ENCODE data around the gene TOM1. TPM values are rescaled to one million over a fixed set of nuclear protein-coding genes. Genes with fewer than 3 reads are reported as not detected.

The TOM1 gene
- total and polyA plus RNA-seq, 2 donors (not counting 1 experiment from before 2014, with no cell fraction given), result 25.3 to 53.2 TPM

DNA sequence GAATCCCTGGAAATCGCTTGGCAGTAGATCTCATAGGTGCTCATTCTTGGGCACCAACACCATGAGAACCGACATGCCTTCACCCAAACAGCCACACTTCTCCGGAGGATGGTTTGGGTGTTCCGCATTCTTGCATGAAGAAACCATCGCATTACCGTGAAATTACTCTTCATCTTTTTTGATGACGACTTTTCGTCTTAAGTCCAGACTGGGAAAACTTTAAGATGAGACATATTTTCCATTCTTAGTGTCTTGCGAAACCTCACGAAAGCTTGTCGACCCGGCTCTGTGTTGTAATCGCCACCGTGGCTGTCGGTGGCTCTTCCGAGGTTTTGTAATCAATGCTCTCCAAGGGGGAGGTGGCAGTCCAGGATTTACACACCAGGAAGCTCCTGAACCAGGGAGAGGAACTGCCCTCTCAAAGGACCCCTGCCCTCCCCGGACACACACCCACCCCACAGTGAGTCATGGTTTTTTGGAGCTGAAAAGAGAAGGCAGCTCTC lies 1.7 kb downstream of the TOM1 start:
- H3K4me2 ChIP-seq (replicated peaks; ENCODE audit: low read depth, low read length, poor library complexity, severe bottlenecking), result no peak overlapping the region
- Mint-ChIP-seq H3K4me1 (peaks cover 35% of the 10 kb centered on the region), H3K27ac (peak overlapping the region; percentile 10), H3K4me3 (peak overlapping the region; percentile 65), H3K9me3 (ENCODE audit: insufficient read depth) (no peaks in the 10 kb centered on the region), H3K27me3 (no peaks in the 10 kb centered on the region)
- H2AFZ ChIP-seq (ENCODE audit: insufficient read depth, low read depth, low read length, poor library complexity, severe bottlenecking), result no peak overlapping the region
- ATAC-seq (ENCODE audit: low read depth) (no peak), DNase-seq (no peak)
- peaks cover 10% of the 10 kb centered on the region for H4K20me1 ChIP-seq (ENCODE audit: control insufficient read depth, insufficient read depth, low read length, poor library complexity, severe bottlenecking)
- no peak overlapping the region for H3K9ac ChIP-seq (ENCODE audit: low read length)
- intact Hi-C loops (cut with micrococcal nuclease), result loop anchor here (5.0 kb wide), 2 partner anchors 1476 to 1751 kb away; partner anchors contain the start of genes IFT27 and KCTD17
- WGBS (ENCODE audit: insufficient coverage), result 50% methylated on average over 15 of the region's 17 CpGs
- H3K27me3 ChIP-seq (replicated peaks in 1 of 4; ENCODE audit: control extremely low read depth in 1 of 4, control insufficient read depth in 3 of 4, insufficient read depth in 4 of 4, low read length in 3 of 4), result no peaks in the 10 kb centered on the region
- H3K27ac ChIP-seq (ENCODE audit: low read length in 2 of 2), result no peak overlapping the region
- peaks cover 10 to 30% of the 10 kb centered on the region in 2 donors for H3K4me1 ChIP-seq (ENCODE audit: control insufficient read depth in 2 of 2, insufficient read depth in 2 of 2, low read length in 2 of 2)
- peaks cover 57% of the 10 kb centered on the region for H3K79me2 ChIP-seq (ENCODE audit: control insufficient read depth, insufficient read depth, low read length)
- TF ChIP-seq EZH2 (IDR thresholded peaks at IDR 0.05; ENCODE audit: borderline replicate concordance, insufficient read depth, low read depth, low read length, poor library complexity, severe bottlenecking), result no peak
- TF ChIP-seq, protein P1, sequence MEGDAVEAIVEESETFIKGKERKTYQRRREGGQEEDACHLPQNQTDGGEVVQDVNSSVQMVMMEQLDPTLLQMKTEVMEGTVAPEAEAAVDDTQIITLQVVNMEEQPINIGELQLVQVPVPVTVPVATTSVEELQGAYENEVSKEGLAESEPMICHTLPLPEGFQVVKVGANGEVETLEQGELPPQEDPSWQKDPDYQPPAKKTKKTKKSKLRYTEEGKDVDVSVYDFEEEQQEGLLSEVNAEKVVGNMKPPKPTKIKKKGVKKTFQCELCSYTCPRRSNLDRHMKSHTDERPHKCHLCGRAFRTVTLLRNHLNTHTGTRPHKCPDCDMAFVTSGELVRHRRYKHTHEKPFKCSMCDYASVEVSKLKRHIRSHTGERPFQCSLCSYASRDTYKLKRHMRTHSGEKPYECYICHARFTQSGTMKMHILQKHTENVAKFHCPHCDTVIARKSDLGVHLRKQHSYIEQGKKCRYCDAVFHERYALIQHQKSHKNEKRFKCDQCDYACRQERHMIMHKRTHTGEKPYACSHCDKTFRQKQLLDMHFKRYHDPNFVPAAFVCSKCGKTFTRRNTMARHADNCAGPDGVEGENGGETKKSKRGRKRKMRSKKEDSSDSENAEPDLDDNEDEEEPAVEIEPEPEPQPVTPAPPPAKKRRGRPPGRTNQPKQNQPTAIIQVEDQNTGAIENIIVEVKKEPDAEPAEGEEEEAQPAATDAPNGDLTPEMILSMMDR (IDR thresholded peaks at IDR 0.05), result no peak
- peaks cover 0 to 2% of the 10 kb centered on the region in 2 experiments for H3K36me3 ChIP-seq (replicated peaks in 1 of 2; ENCODE audit: control extremely low read depth in 1 of 2, control insufficient read depth in 1 of 2, extremely low read depth in 1 of 2, insufficient read depth in 2 of 2, low read length in 1 of 2)
- H3K9me3 ChIP-seq (ENCODE audit: control extremely low read depth in 1 of 3, control insufficient read depth in 2 of 3, insufficient read depth in 1 of 3, low read length in 2 of 3), result no peaks in the 10 kb centered on the region
- ChIA-PET POLR2A (no interaction called here), CTCF (no interaction called here)
- no peak overlapping the region for H3K4me3 ChIP-seq (ENCODE audit: control extremely low read depth in 1 of 5, extremely low read depth in 1 of 5, insufficient read depth in 1 of 5, low read depth in 2 of 5, low read length in 4 of 5)

DNA sequence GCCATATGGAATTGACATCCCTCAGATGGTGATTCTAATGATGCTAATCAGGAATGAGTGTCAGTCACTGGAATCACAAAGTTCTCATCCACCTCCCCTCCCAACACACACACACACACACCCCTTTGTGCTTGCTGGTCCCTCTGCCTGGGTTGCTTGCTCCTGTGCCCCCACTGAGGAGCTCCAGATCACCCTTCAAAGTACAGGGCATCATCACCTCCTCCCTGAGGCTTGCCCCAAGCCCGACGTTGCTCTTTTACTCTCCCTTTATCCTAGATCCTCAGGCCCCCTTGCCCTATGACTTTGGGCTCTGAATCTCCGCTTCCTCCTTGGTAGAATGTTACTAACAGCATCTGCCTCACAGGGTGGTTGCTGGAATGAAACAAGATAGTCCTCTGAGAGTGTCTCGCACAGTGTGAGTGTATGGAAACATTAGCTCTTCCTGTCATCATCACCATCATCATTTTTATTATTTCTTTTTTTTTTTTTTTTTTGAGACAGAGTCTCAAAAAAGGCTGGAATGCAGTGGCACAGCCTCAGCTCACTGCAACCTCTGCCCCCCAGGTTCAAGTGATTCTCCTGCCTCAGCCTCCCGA lies 3.4 kb downstream of the TOM1 start:
- H3K36me3 ChIP-seq (replicated peaks in 1 of 2; ENCODE audit: control extremely low read depth in 1 of 2, control insufficient read depth in 1 of 2, extremely low read depth in 1 of 2, insufficient read depth in 2 of 2, low read length in 1 of 2), result peaks cover 0 to 2% of the 10 kb centered on the region in 2 experiments
- Mint-ChIP-seq H3K9me3 (ENCODE audit: insufficient read depth) (no peaks in the 10 kb centered on the region), H3K4me1 (peaks cover 52% of the 10 kb centered on the region), H3K27ac (no peak overlapping the region), H3K4me3 (no peak overlapping the region), H3K27me3 (no peaks in the 10 kb centered on the region)
- no peak for DNase-seq
- no peaks in the 10 kb centered on the region for H3K27me3 ChIP-seq (replicated peaks in 1 of 4; ENCODE audit: control extremely low read depth in 1 of 4, control insufficient read depth in 3 of 4, insufficient read depth in 4 of 4, low read length in 3 of 4)
- H3K27ac ChIP-seq (ENCODE audit: low read length in 2 of 2), result no peak overlapping the region
- no peaks in the 10 kb centered on the region for H3K9me3 ChIP-seq (ENCODE audit: control extremely low read depth in 1 of 3, control insufficient read depth in 2 of 3, insufficient read depth in 1 of 3, low read length in 2 of 3)
- intact Hi-C loops (cut with micrococcal nuclease), result loop anchor here (5.0 kb wide), 2 partner anchors 1474 to 1749 kb away; partner anchors contain the start of genes IFT27 and KCTD17
- no peak for TF ChIP-seq EZH2 (IDR thresholded peaks at IDR 0.05; ENCODE audit: borderline replicate concordance, insufficient read depth, low read depth, low read length, poor library complexity, severe bottlenecking)
- ChIA-PET POLR2A (no interaction called here), CTCF (no interaction called here)
- no peak overlapping the region for H3K4me3 ChIP-seq (ENCODE audit: control extremely low read depth in 1 of 5, extremely low read depth in 1 of 5, insufficient read depth in 1 of 5, low read depth in 2 of 5, low read length in 4 of 5)
- WGBS (ENCODE audit: insufficient coverage), result no CpG with 5 or more reads among the region's 5 CpGs
- no peak overlapping the region for H3K9ac ChIP-seq (ENCODE audit: low read length)
- no peak for ATAC-seq (ENCODE audit: low read depth)
- peaks cover 24 to 45% of the 10 kb centered on the region in 2 donors for H3K4me1 ChIP-seq (ENCODE audit: control insufficient read depth in 2 of 2, insufficient read depth in 2 of 2, low read length in 2 of 2)
- no peak overlapping the region for H3K4me2 ChIP-seq (replicated peaks; ENCODE audit: low read depth, low read length, poor library complexity, severe bottlenecking)
- H2AFZ ChIP-seq (ENCODE audit: insufficient read depth, low read depth, low read length, poor library complexity, severe bottlenecking), result no peak overlapping the region
- peaks cover 73% of the 10 kb centered on the region for H3K79me2 ChIP-seq (ENCODE audit: control insufficient read depth, insufficient read depth, low read length)
- peaks cover 15% of the 10 kb centered on the region for H4K20me1 ChIP-seq (ENCODE audit: control insufficient read depth, insufficient read depth, low read length, poor library complexity, severe bottlenecking)

Measured in B cell (primary cell).